ENCODE measurements around the gene GPS1. TPM values are rescaled to one million over a fixed set of nuclear protein-coding genes. Genes with fewer than 3 reads are reported as not detected.

The GPS1 gene
- total RNA-seq, 4 donors from 2014 or later, result 76.0 to 326 (median 85.6) TPM

- Histone ChIP-seq H3K36me3 (no peaks in the 10 kb centered on the region), H3K4me1 (peaks cover 0 to 19% of the 10 kb centered on the region in 2 donors), H3K27ac (no peak overlapping the region), H3K4me3 (no peak overlapping the region), H3K27me3 (no peaks in the 10 kb centered on the region), H3K9me3 (no peaks in the 10 kb centered on the region)
- no peak for DNase-seq
- TF ChIP-seq CTCF (IDR thresholded peaks at IDR 0.05) (no peak), POLR2A (IDR thresholded peaks at IDR 0.05) (no peak)
- intact Hi-C loops (cut with DNase I; ENCODE audit: low total_unique reads), result loop anchor here (5.0 kb wide), 1 partner anchor 57 kb away; the partner anchor contains the start of gene NOTUM
Observed at GRCh38 chr17:82018989-82019689, 32.6 kb upstream of the GPS1 start.

GRCh38 chr17:82019690-82020571 lies 31.8 kb upstream of the GPS1 start:
- Histone ChIP-seq H3K9me3 (no peaks in the 10 kb centered on the region), H3K4me3 (no peak overlapping the region), H3K27ac (no peak overlapping the region), H3K36me3 (no peaks in the 10 kb centered on the region), H3K27me3 (no peaks in the 10 kb centered on the region), H3K4me1 (peaks cover 0 to 20% of the 10 kb centered on the region in 2 donors)
- DNase-seq, result no peak
- intact Hi-C loops (cut with DNase I; ENCODE audit: low total_unique reads), result loop anchor here (5.0 kb wide), 1 partner anchor 58 kb away; the partner anchor contains the start of gene NOTUM
- no peak for TF ChIP-seq POLR2A (IDR thresholded peaks at IDR 0.05)
- peak; percentile 31 to 45 (median 36) for TF ChIP-seq CTCF (IDR thresholded peaks at IDR 0.05)

GRCh38 chr17:82020572-82021106 lies 31.1 kb upstream of the GPS1 start:
- Histone ChIP-seq H3K27me3 (no peaks in the 10 kb centered on the region), H3K9me3 (no peaks in the 10 kb centered on the region), H3K4me3 (no peak overlapping the region), H3K4me1 (peaks cover 0 to 20% of the 10 kb centered on the region in 2 donors), H3K27ac (no peak overlapping the region), H3K36me3 (no peaks in the 10 kb centered on the region)
- TF ChIP-seq CTCF (IDR thresholded peaks at IDR 0.05), result no peak
- TF ChIP-seq POLR2A (IDR thresholded peaks at IDR 0.05), result no peak
- intact Hi-C loops (cut with DNase I; ENCODE audit: low total_unique reads), result no loop called here
- DNase-seq, result no peak

GRCh38 chr17:82021107-82021899 lies 30.4 kb upstream of the GPS1 start:
- TF ChIP-seq POLR2A (IDR thresholded peaks at IDR 0.05), result peak in 1 of 2 donors; percentile 11
- peak; percentile 64 to 88 (median 76) for TF ChIP-seq CTCF (IDR thresholded peaks at IDR 0.05)
- no peaks in the 10 kb centered on the region for H3K27me3 ChIP-seq
- H3K9me3 ChIP-seq, result no peaks in the 10 kb centered on the region
- intact Hi-C loops (cut with DNase I; ENCODE audit: low total_unique reads), result no loop called here
- peak; percentile 67 to 72 for DNase-seq
- H3K4me1 ChIP-seq, result peaks cover 0 to 20% of the 10 kb centered on the region in 2 donors
- no peak overlapping the region for H3K4me3 ChIP-seq
- H3K27ac ChIP-seq, result no peak overlapping the region
- H3K36me3 ChIP-seq, result no peaks in the 10 kb centered on the region

Measured in uterus (tissue), 4 donors.